Measurements from ENCODE around the gene SUN5. TPM values are rescaled to one million over a fixed set of nuclear protein-coding genes. Genes with fewer than 3 reads are reported as not detected.
"Not testable (repeated sequence)": the region's sequence is repeated elsewhere in the genome, so short reads cannot be mapped to it uniquely, and the experiment has no call there.

SUN5 gene
- total RNA-seq, 2 experiments from 2014 or later = not detected

- no peaks in the 10 kb centered on the region for H3K9me3 Mint-ChIP-seq (ENCODE audit: low read depth)
- no peak overlapping the region for H3K27ac Mint-ChIP-seq
- peaks cover 60% of the 10 kb centered on the region for H3K4me1 Mint-ChIP-seq
- no peak for ATAC-seq
- no peaks in the 10 kb centered on the region for H3K27me3 Mint-ChIP-seq
- H3K4me3 Mint-ChIP-seq = no peak overlapping the region
- no peaks in the 10 kb centered on the region for H3K36me3 Mint-ChIP-seq
- CTCF ChIA-PET = no interaction called here
- no peak for DNase-seq
Observed at GRCh38 chr20:32970115-32970972, 33.9 kb downstream of the SUN5 start.

GRCh38 chr20:32969356-32970114 lies 34.7 kb downstream of the SUN5 start:
- Mint-ChIP-seq H3K36me3 (no peaks in the 10 kb centered on the region), H3K27me3 (no peaks in the 10 kb centered on the region), H3K4me3 (no peak overlapping the region), H3K4me1 (peaks cover 62% of the 10 kb centered on the region), H3K9me3 (ENCODE audit: low read depth) (no peaks in the 10 kb centered on the region), H3K27ac (peak overlapping the region; percentile 96)
- no peak for ATAC-seq
- CTCF ChIA-PET = no interaction called here
- DNase-seq = no peak

- ATAC-seq = no peak
- DNase-seq = no peak
- Mint-ChIP-seq H3K4me1 (peaks cover 68% of the 10 kb centered on the region), H3K9me3 (ENCODE audit: low read depth) (no peaks in the 10 kb centered on the region), H3K27me3 (no peaks in the 10 kb centered on the region), H3K36me3 (no peaks in the 10 kb centered on the region), H3K4me3 (peak overlapping the region; percentile 14), H3K27ac (peak overlapping the region; percentile 96)
- CTCF ChIA-PET = interaction anchor here (1.0 to 2.8 kb wide), 5 partner anchors 14 to 71 kb away, joined by 3 to 14 read pairs (median 8); no protein-coding TSS in a partner anchor
Observed at GRCh38 chr20:32968478-32969241, 35.6 kb downstream of the SUN5 start.

GRCh38 chr20:32967961-32968457 lies 36.2 kb downstream of the SUN5 start:
- Mint-ChIP-seq H3K4me1 (peaks cover 74% of the 10 kb centered on the region), H3K4me3 (peak overlapping the region; percentile 60), H3K9me3 (ENCODE audit: low read depth) (no peaks in the 10 kb centered on the region), H3K36me3 (no peaks in the 10 kb centered on the region), H3K27ac (peak overlapping the region; percentile 96), H3K27me3 (no peaks in the 10 kb centered on the region)
- CTCF ChIA-PET = interaction anchor here (0.6 to 2.8 kb wide), 10 partner anchors 9 to 178 kb away, joined by 3 to 14 read pairs (median 6); no protein-coding TSS in a partner anchor
- DNase-seq (peak; percentile 78), ATAC-seq (peak; percentile 13)

GRCh38 chr20:32966881-32967781 lies 37.1 kb downstream of the SUN5 start:
- ATAC-seq (peak; percentile 58), DNase-seq (peak; percentile 91)
- CTCF ChIA-PET = interaction anchor here (0.6 to 2.8 kb wide), 12 partner anchors 10 to 177 kb away, joined by 3 to 14 read pairs (median 5); no protein-coding TSS in a partner anchor
- Mint-ChIP-seq H3K4me3 (peak overlapping the region; percentile 60), H3K36me3 (no peaks in the 10 kb centered on the region), H3K4me1 (peaks cover 80% of the 10 kb centered on the region), H3K9me3 (ENCODE audit: low read depth) (no peaks in the 10 kb centered on the region), H3K27me3 (no peaks in the 10 kb centered on the region), H3K27ac (peak overlapping the region; percentile 96)

- peak; percentile 41 for DNase-seq
- Mint-ChIP-seq H3K4me3 (peak overlapping the region; percentile 60), H3K36me3 (no peaks in the 10 kb centered on the region), H3K27me3 (no peaks in the 10 kb centered on the region), H3K4me1 (peaks cover 84% of the 10 kb centered on the region), H3K9me3 (ENCODE audit: low read depth) (no peaks in the 10 kb centered on the region), H3K27ac (peak overlapping the region; percentile 96)
- no peak for ATAC-seq
- CTCF ChIA-PET = interaction anchor here (0.8 to 2.8 kb wide), 9 partner anchors 11 to 146 kb away, joined by 3 to 14 read pairs (median 7); no protein-coding TSS in a partner anchor
Observed at GRCh38 chr20:32966382-32966781, 37.9 kb downstream of the SUN5 start.

GRCh38 chr20:32965581-32966373 lies 38.5 kb downstream of the SUN5 start:
- no peaks in the 10 kb centered on the region for H3K36me3 Mint-ChIP-seq
- H3K27me3 Mint-ChIP-seq = no peaks in the 10 kb centered on the region
- no peak overlapping the region for H3K4me3 Mint-ChIP-seq
- CTCF ChIA-PET = interaction anchor here (0.8 to 2.8 kb wide), 6 partner anchors 11 to 145 kb away, joined by 3 to 9 read pairs (median 4); no protein-coding TSS in a partner anchor
- H3K27ac Mint-ChIP-seq = peak overlapping the region; percentile 96
- H3K4me1 Mint-ChIP-seq = peaks cover 80% of the 10 kb centered on the region
- DNase-seq (peak; percentile 76), ATAC-seq (peak; percentile 16)
- no peaks in the 10 kb centered on the region for H3K9me3 Mint-ChIP-seq (ENCODE audit: low read depth)

GRCh38 chr20:32965115-32965514 lies 39.1 kb downstream of the SUN5 start:
- CTCF ChIA-PET = interaction anchor here (1.1 to 1.7 kb wide), 2 partner anchors 29 to 40 kb away, joined by 4 read pairs; no protein-coding TSS in a partner anchor
- Mint-ChIP-seq H3K9me3 (ENCODE audit: low read depth) (no peaks in the 10 kb centered on the region), H3K4me1 (peaks cover 74% of the 10 kb centered on the region), H3K27ac (peak overlapping the region; percentile 96), H3K4me3 (no peak overlapping the region), H3K27me3 (no peaks in the 10 kb centered on the region), H3K36me3 (no peaks in the 10 kb centered on the region)
- no peak for ATAC-seq
- no peak for DNase-seq

- no peak for ATAC-seq
- no peak for DNase-seq
- CTCF ChIA-PET = no interaction called here
- H3K9me3 Mint-ChIP-seq (ENCODE audit: low read depth) = no peaks in the 10 kb centered on the region
- no peak overlapping the region for H3K4me3 Mint-ChIP-seq
- H3K36me3 Mint-ChIP-seq = no peaks in the 10 kb centered on the region
- H3K27ac Mint-ChIP-seq = peak overlapping the region; percentile 11
- no peaks in the 10 kb centered on the region for H3K27me3 Mint-ChIP-seq
- H3K4me1 Mint-ChIP-seq = peaks cover 69% of the 10 kb centered on the region
Observed at GRCh38 chr20:32964575-32964974, 39.7 kb downstream of the SUN5 start.

- ATAC-seq (no peak), DNase-seq (peak; percentile 40)
- Mint-ChIP-seq H3K4me1 (peaks cover 55% of the 10 kb centered on the region), H3K27ac (peak overlapping the region; percentile 68), H3K36me3 (peaks cover 4% of the 10 kb centered on the region), H3K9me3 (ENCODE audit: low read depth) (peaks cover 1% of the 10 kb centered on the region), H3K4me3 (no peak overlapping the region), H3K27me3 (no peaks in the 10 kb centered on the region)
- CTCF ChIA-PET = interaction anchor here (1.4 to 1.9 kb wide), 3 partner anchors 9 to 17 kb away, joined by 3 to 6 read pairs (median 4); no protein-coding TSS in a partner anchor
Observed at GRCh38 chr20:32963176-32963575, 41.1 kb downstream of the SUN5 start.

- H3K9me3 Mint-ChIP-seq (ENCODE audit: low read depth); H3K36me3 Mint-ChIP-seq; DNase-seq; ATAC-seq; H3K27me3 Mint-ChIP-seq; H3K4me3 Mint-ChIP-seq: not testable (repeated sequence)
- CTCF ChIA-PET = interaction anchor here (1.4 to 1.9 kb wide), 3 partner anchors 9 to 17 kb away, joined by 3 to 6 read pairs (median 4); no protein-coding TSS in a partner anchor
- peaks cover 50% of the 10 kb centered on the region for H3K4me1 Mint-ChIP-seq
- H3K27ac Mint-ChIP-seq = peak overlapping the region; percentile 68
Observed at GRCh38 chr20:32962646-32963045, 41.6 kb downstream of the SUN5 start.

All from activated CD8-positive, alpha-beta memory T cell treated with anti-CD3 and anti-CD28 coated beads, Interleukin-2, amount 10 ng/mL, durations not matched to agents 7 days and 5 days (primary cell).